Activated CD8-positive, alpha-beta memory T cell treated with anti-CD3 and anti-CD28 coated beads for 24 hours (primary cell): Measurements from ENCODE around the gene CLIP3.
"Not testable (repeated sequence)": the region's sequence is repeated elsewhere in the genome, so short reads cannot be mapped to it uniquely, and the experiment has no call there.

Source experiments
- DNase-seq: peaks from one replicate; pipeline ENCODE4 v3.0.0-alpha.2; 2020

CLIP3 gene

DNA sequence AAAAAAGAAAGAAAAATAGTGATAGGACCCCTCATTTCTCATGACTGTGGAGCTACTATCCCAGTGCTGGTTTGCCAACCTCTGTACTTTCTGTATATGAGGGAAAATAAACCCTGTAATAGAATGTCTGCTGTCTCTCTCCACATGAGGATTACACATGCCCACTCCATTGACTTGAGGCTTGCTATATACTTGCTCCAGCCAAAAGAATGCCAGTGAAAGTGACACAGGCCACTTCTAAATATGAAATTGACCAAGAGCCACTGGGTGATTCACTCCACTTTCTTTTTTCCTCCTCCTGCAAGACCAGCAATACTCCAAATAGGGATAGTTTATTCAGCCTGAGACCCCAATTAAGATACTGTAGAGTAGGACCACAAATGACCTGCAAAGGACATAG lies 15.2 kb upstream of the CLIP3 start:
- no peak for DNase-seq

DNA sequence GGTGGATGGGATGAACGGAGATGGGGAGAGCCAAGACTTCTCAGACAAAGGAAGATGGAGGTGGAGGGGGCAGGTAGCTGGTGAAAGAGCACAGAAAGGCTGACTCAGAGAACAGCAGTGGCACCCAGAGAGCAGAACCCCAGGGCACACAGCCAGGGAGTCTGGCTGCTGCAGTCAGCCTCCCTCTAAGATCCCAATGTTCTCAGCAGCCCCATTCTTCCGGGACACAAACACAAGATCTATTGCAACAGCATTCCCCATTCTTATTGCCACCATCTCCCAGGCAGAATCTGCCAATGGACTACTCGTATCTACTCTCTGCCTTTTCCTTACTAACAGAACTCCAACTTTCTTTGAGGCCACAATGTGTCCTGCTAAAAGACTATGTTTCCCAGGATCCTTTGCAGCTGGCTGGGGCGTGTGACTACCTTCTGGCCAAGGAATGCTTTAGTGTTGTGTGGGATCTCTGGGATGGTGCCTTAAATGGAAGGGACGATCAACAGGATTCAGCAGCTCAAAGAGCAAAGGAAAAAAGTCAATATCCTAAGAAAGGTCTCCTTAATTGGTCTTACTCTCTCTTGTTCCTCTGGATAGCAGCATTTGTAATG lies 13.9 kb upstream of the CLIP3 start:
- DNase-seq = no peak

DNA sequence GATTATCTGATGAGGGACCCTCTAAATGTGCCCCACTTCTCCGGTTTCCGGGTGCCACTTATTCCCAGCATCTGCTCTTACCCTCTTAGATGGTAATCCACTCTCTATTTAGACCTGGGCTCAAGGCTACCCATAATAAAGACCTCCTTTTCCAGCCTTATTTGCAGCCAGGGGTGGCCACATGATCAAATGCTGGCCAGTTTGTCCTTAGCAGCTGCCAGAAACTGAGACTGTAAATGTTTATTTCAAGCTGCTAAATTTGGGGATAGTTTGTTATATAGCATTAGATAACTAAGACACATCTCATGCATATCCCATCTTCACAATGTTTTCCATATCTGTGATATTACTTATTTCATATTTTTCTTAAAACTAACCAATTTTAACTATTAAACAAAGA lies 11.3 kb upstream of the CLIP3 start:
- DNase-seq = no peak

DNA sequence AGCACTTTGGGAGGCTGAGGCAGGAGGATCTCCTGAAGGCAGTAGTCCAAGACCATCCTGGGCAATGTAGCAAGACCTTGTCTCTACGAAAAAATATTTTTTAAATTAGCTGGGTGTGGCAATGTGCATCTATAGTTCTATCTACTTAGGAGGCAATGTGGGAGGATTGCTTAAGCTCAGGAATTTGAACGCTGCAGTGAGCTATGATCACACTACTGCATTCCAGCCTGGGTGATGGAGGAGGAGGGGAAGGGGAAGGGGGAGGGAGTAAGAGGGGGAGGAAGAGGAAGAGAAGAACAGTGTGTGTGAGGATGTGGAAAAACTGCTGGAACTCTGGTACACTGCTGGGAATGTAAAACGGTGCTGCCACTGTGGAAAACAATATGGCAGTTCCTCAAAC lies 9.2 kb upstream of the CLIP3 start:
- no peak for DNase-seq

DNA sequence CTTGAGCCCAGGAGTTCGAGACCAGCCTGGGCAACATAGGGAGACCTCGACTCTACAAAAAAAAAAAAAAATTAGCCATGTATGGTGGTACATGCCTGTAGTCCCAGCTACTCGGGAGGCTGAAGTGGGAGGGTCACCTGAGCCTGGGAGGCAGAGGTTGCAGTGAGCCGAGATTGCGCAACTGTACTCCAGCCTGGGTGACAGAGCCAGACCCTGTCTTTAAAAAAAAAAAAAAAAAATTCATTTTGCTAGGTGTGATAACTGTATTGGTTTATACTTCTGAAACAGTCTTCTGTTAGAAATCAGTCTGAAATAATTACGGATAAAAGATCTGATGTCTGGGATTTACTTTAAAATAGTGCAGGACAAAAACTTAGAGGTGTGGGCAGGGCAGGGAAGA lies 8.4 kb upstream of the CLIP3 start:
- not testable (repeated sequence) for DNase-seq

DNA sequence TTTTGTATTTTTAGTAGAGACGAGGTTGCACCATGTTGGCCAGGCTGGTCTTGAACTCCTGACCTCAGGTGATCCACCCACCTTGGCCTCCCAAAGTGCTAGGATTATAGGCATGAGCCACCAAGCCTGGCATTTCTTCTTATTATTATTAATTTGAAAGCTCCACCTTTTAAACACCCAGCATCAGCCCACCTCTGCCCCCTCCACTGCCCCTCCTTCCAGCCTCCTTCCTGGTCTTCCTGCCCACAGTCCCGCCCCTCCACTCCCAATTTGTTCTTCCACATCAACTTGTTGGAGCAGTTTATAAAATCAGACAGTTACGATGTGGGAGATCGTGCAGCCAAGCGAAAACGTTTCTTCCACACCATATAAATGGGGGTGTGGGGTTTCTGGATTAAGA lies 7.8 kb upstream of the CLIP3 start:
- no peak for DNase-seq

DNA sequence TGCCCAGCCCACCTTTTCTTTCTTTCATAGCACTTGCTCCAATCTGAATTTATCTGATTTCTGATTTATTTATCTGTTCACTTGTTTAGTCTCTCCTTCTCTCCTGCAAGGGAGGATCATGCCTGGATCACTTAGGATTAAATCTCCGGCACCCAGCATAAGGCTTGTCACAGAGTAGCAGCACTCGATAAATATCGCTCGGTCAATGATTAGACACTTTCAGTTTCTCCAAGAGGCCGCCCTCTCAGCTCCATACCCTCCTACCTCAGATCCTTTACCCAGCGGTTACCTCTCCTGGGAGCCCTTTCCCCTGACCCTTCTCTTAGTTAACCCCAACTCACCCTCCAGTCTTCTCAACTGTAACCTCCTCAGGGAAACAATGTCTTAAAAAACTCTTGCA lies 1.4 kb downstream of the CLIP3 start:
- DNase-seq = no peak

DNA sequence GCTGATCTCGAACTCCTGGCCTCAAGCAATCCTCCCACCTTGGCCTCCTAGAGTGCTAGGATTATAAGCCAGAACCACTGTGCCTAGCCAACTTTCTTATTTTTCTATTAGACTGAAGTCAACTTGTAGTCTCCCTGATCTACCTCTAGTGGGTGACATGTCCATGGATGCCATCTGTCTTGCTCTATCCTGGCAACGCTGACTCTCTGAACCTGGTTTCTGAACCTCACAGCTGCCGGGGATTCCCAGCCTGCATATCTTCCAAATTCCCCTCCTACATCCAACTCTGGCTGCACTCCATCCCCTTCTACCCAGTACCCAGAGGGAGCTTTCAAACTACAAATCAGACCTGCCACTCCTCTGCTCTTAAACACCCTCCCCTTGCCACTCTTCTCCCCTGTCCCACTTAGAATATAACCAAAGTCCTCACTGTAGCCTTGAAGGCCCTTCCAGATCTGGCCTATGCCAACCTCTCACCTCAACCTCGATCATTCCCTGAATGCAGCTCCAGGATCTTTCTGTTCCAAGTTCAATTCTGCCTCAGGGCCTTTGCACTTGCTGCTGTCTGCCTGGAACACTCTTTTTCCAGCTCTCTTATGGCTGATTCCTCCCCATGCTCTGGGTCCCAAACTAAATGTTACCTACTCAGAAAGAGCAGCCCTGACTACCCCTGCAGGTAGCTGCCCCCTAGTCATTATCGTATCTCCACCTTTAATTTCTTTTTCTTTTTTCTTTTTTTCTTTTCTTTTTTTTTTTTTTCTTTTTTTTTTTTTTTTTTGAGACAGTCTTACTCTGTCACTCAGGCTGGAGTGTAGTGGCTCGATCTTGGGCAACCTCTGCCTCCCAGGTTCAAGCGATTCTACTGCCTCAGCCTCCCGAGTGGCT lies 2.2 kb downstream of the CLIP3 start:
- DNase-seq = no peak

DNA sequence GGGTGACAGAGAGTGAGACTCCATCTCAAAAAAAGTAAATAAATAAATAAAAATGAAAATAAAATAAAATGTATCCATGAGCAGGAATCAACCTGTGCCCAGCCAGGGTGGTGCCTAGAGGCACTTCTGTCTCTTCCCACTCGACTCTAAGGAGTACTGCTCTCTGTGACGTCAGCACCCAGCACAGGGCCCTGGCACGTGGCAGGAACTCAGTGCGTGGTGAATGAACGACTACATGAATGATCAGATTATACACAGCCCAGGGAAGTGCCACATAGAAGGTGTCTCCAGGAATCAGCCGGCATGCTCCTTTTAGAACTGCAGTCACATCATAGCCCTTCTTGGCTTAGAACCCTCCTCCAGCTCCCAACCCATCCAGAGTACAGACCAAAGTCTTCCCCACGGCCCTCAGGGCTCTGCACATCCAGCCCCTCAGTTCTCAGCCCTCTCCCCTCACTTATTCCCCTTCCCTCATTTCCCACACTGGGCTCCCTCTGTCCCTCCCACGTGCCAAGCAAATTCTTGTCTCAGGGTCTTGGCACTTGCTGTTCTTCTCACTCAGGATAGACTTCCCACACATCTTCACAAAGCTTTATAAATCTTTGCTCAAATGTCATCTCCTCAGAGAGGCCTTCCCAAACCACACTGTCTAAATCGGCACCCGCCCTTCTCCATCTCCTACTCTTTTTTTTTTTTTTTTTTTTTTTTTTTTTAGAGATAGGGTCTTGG lies 4.2 kb downstream of the CLIP3 start:
- no peak for DNase-seq

DNA sequence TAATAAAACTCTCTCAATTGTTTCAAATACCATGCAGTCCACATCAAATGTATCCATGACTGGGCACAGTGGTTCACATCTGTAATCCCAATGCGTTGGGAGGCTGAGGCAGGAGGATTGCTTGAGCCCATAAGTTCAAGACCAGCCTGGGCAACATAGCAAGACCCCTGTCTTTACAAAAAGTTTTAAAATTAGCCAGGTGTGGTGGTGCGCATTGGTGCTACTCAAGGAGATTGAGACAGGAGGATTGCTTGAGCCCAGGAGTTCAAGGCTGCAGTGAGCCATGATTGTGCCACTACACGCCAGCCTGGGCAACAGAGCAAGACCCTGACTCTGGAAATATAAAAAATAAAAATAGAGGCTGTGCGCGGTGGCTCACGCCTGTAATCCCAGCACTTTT lies 5.0 kb downstream of the CLIP3 start:
- DNase-seq = no peak

DNA sequence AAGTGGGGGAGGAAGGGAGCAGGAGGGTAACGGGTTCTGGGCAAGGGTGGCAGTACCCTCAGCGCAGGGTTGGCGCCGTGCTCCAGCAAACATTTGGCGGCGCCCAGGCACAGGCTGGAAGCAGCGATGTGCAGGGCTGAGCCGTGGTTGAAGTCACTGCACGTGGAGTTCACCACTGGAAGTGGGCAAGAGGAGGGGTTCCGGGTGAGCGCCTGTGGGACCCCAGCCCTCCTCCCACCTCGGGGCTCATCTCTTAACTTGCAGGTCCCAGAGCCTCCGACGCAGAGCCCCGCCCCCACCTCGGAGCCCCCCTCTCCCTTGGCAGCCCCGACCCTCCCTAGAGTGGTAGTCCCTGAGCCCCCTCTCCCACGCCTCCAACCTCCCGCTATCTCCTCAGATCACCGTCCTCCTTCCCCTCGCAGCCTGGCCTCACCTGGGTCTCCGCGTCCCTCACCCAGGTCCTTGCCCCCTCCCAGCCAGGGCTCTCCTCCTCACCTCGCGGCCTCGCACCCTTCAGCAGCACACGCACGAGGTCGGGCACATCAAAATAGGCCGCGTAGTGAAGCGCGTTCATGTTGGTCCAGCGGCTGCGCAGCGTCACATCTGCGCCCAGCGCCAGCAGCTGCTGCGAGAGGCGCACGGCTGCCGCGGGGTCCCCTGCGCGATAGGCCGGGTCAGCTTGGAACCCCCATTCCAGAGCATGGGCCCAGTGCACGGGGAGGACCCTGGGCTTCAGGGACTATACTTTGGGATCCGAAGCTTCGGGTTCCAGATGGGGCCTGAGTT lies 6.4 kb downstream of the CLIP3 start:
- DNase-seq = no peak

DNA sequence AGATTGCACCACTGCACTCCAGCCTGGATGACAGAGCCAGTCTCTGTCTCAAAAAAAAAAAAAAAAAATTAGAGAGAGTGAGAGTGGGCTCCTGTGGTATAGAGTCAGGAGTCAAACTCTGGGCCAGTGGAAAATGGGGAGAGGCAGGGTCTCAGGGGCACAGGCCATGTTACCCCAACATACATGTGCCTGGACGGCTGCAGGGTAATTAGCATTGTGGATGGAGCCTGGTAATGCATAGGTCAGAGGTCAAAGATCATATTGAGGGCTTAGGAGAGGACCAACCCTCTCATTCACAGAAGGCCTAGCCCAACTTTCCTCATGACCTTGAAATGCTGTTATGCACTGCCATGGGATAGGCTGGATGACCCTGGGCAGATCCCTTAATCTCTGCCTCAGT lies 7.1 kb downstream of the CLIP3 start:
- no peak for DNase-seq

DNA sequence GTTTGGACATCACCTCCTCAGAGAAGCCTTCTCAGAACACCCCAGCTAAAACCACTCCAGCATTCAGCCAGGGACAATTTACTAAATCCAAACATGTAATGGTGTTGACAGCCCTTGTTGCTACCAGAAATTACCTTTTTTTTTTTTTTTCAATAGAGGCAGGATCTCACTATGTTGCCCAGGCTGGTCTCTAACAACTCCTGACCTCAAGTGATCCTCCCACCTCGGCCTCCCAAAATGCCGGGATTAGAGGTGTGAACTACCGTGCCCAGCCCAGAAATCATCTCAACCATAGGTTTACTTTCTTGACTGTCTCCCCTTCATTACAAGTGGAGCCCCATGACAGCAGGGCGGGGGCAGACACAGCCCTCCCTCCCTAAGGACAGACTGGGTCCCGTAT lies 9.2 kb downstream of the CLIP3 start:
- DNase-seq = no peak

DNA sequence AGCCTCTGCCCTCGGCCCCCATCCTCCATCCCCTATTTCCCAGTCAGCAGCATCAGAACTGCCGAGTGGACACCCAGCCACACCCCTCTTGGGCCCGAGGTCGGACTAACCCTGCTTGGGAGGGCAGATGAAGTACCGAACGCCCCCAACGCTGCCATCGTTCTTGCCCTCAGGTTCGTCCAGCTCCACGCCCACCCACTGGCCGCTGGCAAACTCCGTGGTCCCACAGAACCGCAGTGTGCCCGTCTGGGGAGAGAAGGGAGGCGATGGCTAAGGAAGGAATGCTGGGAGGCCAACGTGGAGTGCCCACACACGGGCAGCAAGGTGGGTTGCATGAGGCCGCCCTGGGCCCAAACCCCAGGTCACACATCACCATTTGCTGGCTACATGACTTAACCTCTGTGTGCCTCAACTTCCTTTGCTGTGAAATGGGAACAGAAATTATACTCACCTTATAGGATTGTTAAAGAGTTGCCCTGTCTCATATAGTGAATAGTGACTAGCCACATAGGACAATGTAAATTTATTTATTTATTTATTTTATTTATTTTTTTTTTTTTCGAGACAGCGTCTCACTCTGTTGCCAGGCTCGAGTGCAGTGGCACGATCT lies 13.5 kb downstream of the CLIP3 start:
- DNase-seq = no peak

DNA sequence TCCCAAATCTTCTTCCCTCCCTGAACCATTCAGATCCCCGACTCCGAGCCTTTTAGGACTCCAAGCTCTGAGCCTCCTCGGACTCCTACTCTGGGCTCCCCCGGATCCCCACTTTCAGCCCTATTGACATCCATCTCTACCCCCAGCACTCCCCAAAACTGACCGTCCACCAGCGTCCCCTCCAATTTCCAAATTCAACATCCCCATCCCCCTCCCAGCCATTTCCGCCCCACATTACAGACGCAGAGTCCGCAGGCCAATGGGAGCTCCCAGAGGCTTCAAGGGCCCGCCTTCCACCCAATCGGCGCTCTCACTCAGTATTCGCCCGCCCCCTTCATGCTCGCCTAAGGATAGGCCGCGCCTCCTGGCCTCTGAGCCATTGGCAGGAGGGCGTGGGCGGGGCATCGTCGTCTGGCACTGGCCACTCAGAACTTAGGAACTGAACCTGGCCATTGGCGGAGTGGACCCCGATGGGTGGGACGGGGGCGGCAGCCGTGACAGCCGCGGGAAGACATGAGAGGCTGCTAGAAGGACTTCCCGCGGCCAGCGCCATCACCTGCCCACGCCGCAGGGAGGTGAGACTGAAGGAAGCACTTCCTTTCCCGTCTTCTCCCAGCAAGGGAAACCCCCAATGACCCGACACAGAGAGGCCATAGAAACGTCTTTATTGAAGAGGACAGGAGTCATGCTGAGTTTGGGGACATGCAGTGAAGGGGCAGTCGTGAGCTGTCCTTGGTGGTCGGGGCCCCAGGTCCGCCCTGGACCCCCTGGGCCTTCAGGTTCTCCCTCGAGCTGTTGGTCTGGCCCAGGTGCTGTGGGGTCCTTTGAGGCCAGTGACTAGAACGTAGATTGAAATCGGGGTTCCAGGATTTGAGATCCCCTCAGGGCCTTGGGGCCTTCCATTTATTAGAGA lies 18.4 kb downstream of the CLIP3 start, which contains the start of gene ALKBH6:
TSS of gene ALKBH6 (minus strand) at position 202 of the 913 bp plus-strand sequence. CDS start 816 bp downstream, outside the sequence.
- peak; percentile 99 for DNase-seq

DNA sequence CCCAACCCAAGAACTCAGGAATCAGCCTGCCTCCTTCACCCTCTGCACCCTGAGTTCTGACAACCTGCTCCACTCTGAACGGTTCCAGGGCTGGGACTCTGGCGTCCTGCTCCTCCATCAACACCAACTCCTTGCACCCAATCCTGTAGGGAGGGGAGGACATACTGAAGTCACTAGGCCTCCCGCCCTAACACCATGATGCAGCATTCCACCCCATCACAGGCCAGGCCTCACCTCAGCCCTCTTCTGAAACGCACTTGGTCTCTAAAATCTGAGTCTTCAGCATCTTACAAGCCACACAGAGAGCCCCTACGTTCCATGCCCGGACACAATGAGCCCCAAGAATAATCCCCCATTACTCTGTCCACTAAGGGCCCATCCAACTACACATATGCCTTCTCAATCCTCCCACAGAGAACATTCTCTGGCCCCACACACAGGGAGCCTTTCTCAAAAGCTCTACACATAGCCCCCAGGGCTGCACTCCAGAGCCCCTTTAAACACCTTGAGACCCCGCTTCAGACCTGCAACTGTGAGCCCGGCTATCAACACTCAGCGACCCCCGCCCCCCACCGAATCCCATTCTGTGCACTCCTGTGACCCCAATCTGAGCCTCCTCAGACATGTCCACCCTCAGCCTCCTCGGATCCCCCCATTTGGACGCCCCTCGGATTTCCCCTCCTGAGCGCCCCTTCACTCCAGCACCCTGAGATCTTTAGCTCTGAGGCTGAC lies 19.2 kb downstream of the CLIP3 start:
- no peak for DNase-seq

DNA sequence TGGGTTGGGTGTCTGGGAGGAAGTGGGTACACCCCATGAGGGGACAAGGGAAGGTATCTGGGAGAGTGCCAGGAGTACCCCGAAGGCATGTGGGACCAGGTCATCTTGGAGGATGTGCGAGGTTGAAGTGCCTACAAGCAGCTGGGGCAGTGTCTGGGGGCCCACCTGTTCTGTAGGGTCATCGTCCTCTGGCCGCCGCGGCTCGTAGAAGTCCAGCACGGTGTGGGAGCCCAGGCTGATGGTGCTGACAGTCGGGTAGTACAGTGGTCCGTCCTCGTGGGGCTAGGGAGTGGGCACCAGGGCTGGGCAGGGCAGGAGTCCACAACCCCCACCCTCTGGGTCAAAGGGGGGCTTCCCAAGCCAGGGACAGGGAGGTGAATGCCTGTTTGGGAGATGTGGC lies 22.3 kb downstream of the CLIP3 start:
- DNase-seq = no peak

DNA sequence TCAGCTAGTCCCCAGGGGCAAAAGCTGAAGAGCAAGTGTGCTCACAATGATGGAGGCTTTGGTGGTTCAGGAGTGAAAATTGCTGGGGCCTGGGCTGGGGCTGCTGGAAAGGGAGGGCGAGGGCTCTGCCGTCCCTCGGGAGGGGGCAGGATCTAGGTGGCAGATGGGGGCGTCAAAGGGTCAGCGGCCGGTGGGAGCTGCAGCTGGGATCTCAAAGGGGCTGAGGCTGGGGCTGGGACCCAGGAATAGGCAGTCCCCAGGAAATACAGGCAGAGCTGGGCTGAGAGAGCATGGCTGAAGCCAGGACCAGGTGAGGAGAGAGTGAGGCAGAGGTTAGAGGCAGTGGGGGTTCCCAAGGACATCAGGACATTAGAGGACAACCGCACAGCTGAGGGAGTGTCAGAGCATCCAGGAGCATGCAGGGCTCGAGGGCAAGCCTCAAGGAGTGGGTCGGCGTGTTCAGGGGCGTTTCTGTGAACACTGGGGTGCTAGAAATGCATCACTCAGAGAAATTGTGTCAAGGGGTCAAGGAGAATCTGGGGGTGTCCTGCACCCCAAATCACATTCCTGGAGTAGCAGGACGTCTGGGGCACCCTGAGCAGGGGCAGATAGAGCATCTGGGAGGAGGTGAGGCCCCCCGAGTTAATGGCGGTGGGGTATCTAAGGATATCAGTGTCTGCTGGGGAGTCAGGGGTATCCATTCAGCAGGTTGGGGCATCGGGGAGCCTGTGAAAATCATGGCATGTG lies 22.9 kb downstream of the CLIP3 start:
- no peak for DNase-seq

DNA sequence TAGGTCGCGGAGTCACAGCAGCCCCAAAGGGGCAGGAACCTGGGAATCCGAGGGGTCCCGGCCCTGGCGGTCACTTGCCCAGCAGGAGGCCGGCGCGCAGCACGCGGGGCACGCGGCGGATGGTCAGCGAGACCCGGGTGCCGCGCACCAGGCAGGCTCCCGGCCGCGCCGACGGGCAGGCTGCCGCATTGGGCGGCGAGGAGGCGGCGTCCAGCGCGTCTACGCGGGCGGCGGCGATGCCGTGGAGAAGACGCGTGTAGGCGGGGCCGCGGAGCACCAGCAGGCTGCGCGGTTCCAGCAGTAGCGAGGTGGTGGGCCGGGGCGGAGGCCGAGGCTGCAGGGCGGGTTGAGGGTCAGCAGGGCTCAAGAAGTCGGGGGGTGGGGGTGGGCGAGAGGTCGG lies 23.5 kb downstream of the CLIP3 start:
- DNase-seq = peak; percentile 75
